GM18505 (cell line): ENCODE results near the gene RHBDD3.

Experiments
- ATAC-seq: cut with Tn5 transposase; IDR thresholded peaks from one replicate; pipeline ENCODE4 v1.9.1; 2021; ENCODE audit not compliant: unreplicated experiment
- POLR2A ChIP-seq: IDR thresholded peaks from 4 replicates; pipeline ENCODE4 v1.6.1; 2011; ENCODE audit warnings: borderline replicate concordance; ENCODE audit not compliant: insufficient read depth, insufficient read length; ENCODE audit errors: extremely low read depth

The RHBDD3 gene

GRCh38 chr22:29310065-29310862 is 42.5 kb upstream of the RHBDD3 start:
- ATAC-seq = no peak
- TF ChIP-seq POLR2A = no peak

DNA sequence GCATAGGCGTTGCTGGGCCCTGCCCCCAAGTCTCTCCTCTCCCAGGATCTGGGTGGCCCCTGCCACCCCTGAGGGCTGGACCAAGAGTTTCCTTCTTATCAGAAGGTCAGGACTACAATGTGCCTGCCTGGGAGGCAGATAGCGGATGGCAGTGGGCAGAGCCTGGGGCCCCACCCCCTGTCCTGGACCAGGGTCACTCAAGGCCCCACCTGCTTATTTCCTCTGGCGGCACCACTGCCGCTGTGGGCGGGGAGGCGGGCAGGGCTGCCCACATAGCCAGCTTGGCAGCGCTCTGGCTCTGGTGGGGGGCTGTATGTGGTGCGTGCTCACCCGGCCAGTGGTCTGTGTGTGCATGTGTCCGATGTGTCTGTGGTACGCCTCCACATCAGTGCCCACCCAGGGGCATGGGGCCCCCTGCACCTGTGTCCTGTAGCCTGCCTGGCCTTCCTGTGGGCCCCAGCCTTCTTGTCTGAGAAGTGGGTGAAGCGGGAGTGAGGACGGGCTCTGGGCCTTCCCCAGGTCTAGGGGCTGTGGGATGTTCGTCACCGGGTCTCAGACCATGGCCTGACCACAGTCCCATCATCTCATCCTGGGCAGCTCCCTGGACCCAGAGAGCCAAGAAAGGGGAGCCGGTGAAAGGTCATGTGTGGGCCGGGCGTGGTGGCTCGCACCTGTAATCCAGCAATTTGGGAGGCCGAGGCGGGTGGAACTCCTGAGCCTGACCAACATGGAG is 41.7 kb upstream of the RHBDD3 start:
- no peak for ATAC-seq
- TF ChIP-seq POLR2A = no peak

- TF ChIP-seq POLR2A = no peak
- no peak for ATAC-seq
Measured at GRCh38 chr22:29308791-29309262, 41.0 kb upstream of the RHBDD3 start.

DNA sequence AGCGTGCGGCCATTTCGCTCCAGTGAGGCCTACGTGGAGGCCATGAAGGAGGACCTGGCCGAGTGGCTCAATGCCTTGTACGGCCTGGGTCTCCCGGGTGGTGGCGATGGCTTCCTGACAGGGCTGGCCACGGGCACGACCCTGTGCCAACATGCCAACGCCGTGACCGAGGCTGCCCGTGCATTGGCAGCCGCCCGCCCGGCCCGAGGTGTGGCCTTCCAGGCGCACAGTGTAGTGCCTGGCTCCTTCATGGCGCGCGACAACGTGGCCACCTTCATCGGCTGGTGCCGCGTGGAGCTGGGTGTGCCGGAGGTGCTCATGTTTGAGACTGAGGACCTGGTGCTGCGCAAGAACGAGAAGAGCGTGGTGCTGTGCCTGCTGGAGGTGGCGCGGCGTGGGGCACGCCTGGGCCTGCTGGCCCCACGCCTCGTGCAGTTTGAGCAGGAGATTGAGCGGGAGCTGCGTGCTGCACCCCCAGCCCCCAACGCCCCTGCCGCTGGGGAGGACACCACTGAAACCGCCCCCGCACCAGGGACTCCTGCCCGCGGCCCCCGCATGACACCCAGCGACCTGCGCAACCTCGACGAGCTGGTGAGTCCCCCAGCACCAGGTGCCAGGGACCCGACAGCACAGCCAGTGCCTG is 40.5 kb upstream of the RHBDD3 start:
- no peak for TF ChIP-seq POLR2A
- no peak for ATAC-seq

DNA sequence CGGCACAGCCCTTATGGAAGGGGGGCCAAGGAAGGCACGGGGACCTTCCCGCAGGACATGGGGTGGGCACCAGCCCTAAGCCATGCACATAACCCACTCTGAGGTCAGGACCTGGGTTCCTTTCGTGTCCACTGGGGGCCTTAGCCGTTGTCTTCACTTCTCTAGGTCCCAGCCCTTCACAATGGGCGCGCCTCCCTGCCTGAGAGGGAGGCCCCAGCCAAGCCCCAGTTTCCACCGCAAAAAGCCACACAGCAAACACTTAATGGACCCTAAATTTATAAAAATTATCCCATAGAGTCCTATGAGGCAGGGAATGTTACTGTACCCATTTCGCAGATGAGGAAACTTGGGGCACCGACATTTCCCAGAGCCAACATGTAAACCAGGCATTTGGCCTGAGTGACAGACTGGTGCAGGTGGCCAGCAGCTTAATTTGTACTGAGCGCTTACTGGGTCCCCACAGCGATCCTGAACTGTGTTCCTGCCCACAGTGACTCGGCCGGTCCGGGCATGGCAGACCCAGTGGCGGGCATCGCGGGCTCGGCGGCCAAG is 39.9 kb upstream of the RHBDD3 start:
- TF ChIP-seq POLR2A = no peak
- ATAC-seq = no peak

GRCh38 chr22:29306835-29307595 is 39.2 kb upstream of the RHBDD3 start:
- ATAC-seq = no peak
- TF ChIP-seq POLR2A = no peak

- TF ChIP-seq POLR2A = no peak
- no peak for ATAC-seq
Measured at GRCh38 chr22:29306175-29306834, 38.5 kb upstream of the RHBDD3 start, which contains the start of gene GAS2L1. GAS2L1 (plus strand) TSS chr22:29306650; CDS start chr22:29308106, 1,456 bp downstream.

- ATAC-seq = no peak
- no peak for TF ChIP-seq POLR2A
Measured at GRCh38 chr22:29305836-29306174, 38.0 kb upstream of the RHBDD3 start.

GRCh38 chr22:29302681-29303465 is 35.1 kb upstream of the RHBDD3 start:
- ATAC-seq = no peak
- no peak for TF ChIP-seq POLR2A

DNA sequence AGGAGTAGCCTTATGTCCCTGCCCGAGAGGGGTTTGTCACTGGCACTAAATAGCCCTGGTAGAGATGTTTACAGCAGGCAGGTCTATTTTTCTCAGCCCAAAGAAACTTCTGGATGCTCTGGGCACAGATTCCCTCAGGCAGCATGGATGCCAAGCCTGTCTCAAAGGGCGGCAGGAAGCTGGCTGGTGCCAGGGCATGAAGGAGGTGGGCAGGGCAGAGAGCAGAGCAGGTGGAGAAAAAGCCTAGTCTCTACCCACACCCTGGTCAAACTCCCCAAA is 34.6 kb upstream of the RHBDD3 start:
- no peak for TF ChIP-seq POLR2A
- ATAC-seq = no peak

DNA sequence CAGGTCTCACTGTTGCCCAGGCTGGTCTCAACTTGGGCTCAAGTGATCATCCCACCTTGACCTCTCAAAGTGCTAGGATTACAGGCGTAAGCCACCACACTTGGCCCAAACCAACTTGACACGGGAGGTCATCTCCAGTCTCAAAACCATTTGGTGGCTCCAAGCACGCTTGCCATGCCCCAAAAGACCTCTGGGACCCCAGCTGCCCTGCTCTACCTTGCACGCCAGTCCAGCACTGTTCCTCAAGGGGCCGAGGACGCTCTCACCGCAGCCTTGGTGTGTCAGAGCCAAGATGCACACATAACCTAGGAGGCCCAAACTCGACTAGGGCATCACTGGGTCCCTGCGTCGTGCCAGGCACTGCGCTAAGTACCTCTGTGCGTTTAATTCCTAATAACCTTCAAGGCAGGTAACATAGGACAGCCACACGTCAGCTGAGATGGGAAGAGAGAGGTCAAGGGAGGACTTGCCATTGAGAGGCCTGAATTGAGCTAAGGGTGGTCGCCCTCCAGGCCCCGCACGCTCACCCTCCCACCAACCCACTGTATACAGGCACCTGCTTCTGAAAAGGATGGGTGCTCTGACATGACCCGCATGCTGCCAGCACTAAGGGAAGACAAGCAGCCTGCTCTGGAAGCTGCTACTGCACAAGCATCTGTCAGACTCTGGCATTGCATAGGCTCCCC is 34.1 kb upstream of the RHBDD3 start:
- no peak for ATAC-seq
- no peak for TF ChIP-seq POLR2A
